ENCODE data around the gene NCOR2. TPM values are rescaled to one million over a fixed set of nuclear protein-coding genes. Genes with fewer than 3 reads are reported as not detected.
A peak's percentile ranks its signal among the peaks of the same experiment; 100 is the strongest.

Gene NCOR2
- total RNA-seq, 1 donor from 2014 or later, result 134 TPM

GRCh38 chr12:124555168-124556073 is 12.0 kb downstream of the NCOR2 start:
- no peak overlapping the region for H3K27ac ChIP-seq
- intact Hi-C loops (cut with DNase I), result no loop called here
- TF ChIP-seq, protein P1, sequence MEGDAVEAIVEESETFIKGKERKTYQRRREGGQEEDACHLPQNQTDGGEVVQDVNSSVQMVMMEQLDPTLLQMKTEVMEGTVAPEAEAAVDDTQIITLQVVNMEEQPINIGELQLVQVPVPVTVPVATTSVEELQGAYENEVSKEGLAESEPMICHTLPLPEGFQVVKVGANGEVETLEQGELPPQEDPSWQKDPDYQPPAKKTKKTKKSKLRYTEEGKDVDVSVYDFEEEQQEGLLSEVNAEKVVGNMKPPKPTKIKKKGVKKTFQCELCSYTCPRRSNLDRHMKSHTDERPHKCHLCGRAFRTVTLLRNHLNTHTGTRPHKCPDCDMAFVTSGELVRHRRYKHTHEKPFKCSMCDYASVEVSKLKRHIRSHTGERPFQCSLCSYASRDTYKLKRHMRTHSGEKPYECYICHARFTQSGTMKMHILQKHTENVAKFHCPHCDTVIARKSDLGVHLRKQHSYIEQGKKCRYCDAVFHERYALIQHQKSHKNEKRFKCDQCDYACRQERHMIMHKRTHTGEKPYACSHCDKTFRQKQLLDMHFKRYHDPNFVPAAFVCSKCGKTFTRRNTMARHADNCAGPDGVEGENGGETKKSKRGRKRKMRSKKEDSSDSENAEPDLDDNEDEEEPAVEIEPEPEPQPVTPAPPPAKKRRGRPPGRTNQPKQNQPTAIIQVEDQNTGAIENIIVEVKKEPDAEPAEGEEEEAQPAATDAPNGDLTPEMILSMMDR (IDR thresholded peaks at IDR 0.05), result no peak

DNA sequence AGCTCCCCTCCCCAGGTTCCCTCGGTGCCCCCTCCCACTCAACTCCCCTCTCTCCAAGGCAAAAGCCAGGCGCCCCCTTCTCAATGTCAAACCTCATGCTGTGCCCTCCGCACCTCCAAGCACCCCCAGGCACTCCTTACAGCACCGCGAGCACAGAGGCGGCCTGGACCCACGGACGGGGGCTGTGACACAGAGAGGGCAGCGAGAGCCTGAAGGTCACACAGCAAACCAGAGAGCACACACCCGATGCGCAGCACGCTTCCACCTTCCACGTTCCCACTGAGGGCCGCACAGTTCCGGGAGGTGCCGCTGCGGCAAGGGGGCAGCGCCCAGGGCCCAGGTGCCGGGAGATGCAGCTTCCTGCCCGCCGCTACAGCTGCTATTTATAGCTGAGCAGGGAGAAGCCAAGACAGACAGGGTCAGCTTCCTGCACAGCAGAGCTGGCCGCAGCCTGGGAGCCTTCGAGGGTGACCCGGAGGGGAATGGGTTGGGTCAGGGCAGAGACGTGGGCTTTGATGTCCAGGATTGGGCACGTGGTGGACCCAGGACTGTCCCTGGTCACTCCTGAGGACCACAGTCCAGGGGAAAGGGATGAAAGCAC is 12.9 kb downstream of the NCOR2 start:
- intact Hi-C loops (cut with DNase I), result no loop called here
- H3K27me3 ChIP-seq, result no peaks in the 10 kb centered on the region
- no peak overlapping the region for H3K27ac ChIP-seq
- TF ChIP-seq, protein P1 (IDR thresholded peaks at IDR 0.05), result no peak
- no peaks in the 10 kb centered on the region for H3K9me3 ChIP-seq
- no peaks in the 10 kb centered on the region for H3K36me3 ChIP-seq
- no peak for DNase-seq (ENCODE audit: low spot score in 2 of 2)
- peaks cover 24 to 70% of the 10 kb centered on the region in 2 donors for H3K4me1 ChIP-seq
- H3K4me3 ChIP-seq, result peak overlapping the region in 1 of 2 donors; percentile 19

More at GRCh38 chr12:124555168-124556073, 12.0 kb downstream of the NCOR2 start:
- peaks cover 22 to 61% of the 10 kb centered on the region in 2 donors for H3K4me1 ChIP-seq
- H3K36me3 ChIP-seq, result no peaks in the 10 kb centered on the region
- no peaks in the 10 kb centered on the region for H3K9me3 ChIP-seq
- no peak for DNase-seq (ENCODE audit: low spot score in 2 of 2)
- H3K4me3 ChIP-seq, result peak overlapping the region in 1 of 2 donors; percentile 19
- H3K27me3 ChIP-seq, result no peaks in the 10 kb centered on the region

DNA sequence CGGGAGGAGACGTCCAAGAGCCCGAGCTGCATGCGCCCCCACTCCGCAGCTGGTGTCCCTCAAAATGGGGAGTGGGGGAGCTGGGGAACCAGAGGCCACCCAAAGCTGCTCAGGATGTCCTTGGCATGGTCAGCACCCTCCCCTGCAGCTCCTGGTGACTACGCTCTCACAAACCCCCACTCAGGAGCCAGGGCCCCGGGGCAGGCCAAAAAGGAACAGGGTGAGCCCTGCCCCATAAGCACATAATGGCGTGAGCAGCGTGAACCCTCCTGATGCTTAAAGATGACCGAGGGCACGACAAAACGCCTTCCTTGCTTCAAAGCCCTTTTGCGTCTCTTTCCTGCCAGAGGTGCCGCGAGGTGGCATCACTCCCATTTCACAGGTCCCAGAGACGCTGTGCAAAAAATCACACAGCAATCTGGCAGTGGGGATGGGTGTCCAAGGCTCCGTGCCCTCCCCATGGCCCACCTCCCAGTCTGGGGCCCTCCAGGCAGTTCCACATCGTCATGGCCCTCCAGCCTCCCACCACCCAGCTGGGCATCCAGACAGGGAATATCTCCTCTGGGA is 13.5 kb downstream of the NCOR2 start:
- no peaks in the 10 kb centered on the region for H3K36me3 ChIP-seq
- no peaks in the 10 kb centered on the region for H3K27me3 ChIP-seq
- H3K4me3 ChIP-seq, result no peak overlapping the region
- H3K9me3 ChIP-seq, result no peaks in the 10 kb centered on the region
- TF ChIP-seq, protein P1 (IDR thresholded peaks at IDR 0.05), result no peak
- intact Hi-C loops (cut with DNase I), result no loop called here
- H3K4me1 ChIP-seq, result peaks cover 24 to 75% of the 10 kb centered on the region in 2 donors
- DNase-seq (ENCODE audit: low spot score in 2 of 2), result no peak
- no peak overlapping the region for H3K27ac ChIP-seq

- H3K4me3 ChIP-seq, result no peak overlapping the region
- DNase-seq (ENCODE audit: low spot score in 2 of 2), result peak; percentile 36 to 79
- intact Hi-C loops (cut with DNase I), result no loop called here
- TF ChIP-seq, protein P1 (IDR thresholded peaks at IDR 0.05), result no peak
- peaks cover 24 to 70% of the 10 kb centered on the region in 2 donors for H3K4me1 ChIP-seq
- H3K9me3 ChIP-seq, result no peaks in the 10 kb centered on the region
- H3K27ac ChIP-seq, result peak overlapping the region; percentile 69 to 82
- H3K27me3 ChIP-seq, result no peaks in the 10 kb centered on the region
- H3K36me3 ChIP-seq, result no peaks in the 10 kb centered on the region
Measured at GRCh38 chr12:124551268-124552144, 15.9 kb downstream of the NCOR2 start.

All from ascending aorta (tissue), 2 donors.